GM23248 (cell line): Measurements from ENCODE around the gene ZNF581.

ENCODE experiments used
- EZH2 ChIP-seq: fragments of 200-600 bp; sonication (generic); IDR thresholded peaks from 2 replicates; pipeline ENCODE4 v1.6.1; 2018; ENCODE audit warnings: antibody characterized with exemption, mild to moderate bottlenecking; ENCODE audit not compliant: insufficient read depth, poor library complexity, severe bottlenecking
- EZH2phosphoT487 ChIP-seq: fragments of 200-600 bp; sonication (generic); IDR thresholded peaks from 2 replicates; pipeline ENCODE4 v1.6.1; 2018; ENCODE audit warnings: antibody characterized with exemption, moderate library complexity, mild to moderate bottlenecking, low read depth; ENCODE audit not compliant: insufficient read depth

DNA sequence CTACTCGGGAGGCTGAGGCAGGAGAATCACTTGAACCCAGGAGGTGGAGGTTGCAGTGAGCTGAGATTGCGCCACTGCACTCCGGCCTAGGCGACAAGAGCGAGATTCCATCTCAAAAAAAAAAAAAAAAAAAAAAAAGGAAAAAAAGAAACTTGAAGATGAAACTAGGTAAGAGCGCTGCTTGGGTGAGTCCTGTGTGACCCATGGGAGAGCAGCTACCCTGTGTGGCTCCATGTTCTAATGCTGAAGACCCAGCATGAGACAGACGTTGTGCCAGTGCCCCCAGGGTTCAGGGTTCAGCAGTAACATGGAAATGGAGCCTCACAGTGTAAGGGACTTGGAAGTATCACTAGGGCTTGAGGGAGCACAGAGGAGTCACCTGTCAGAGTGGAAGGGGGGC lies 25.0 kb upstream of the ZNF581 start:
- TF ChIP-seq EZH2phosphoT487 (no peak), EZH2 (no peak)
